OCI-LY7 (cell line): ENCODE measurements around the gene FAR1. TPM values are rescaled to one million over a fixed set of nuclear protein-coding genes. Genes with fewer than 3 reads are reported as not detected.

Source experiments
- BruUV-seq: library from RNA; stranded (reverse); fragments of 400-500 nt; replicated peaks from 2 replicates; lab custom pipeline; 2021; lab: Mats Ljungman, UMichigan
- CTCF ChIA-PET: fragments of 300-600 bp; sonication (Branson Sonifier 250); formaldehyde crosslinking; loops from one replicate; lab custom pipeline; 2022; ENCODE audit warnings: antibody characterized with exemption; ENCODE audit not compliant: unreplicated experiment; lab: Charles Lee
- POLR2A ChIA-PET: fragments of 300-600 bp; sonication (Branson Sonifier 250); formaldehyde crosslinking; loops from one replicate; lab custom pipeline; 2022; ENCODE audit warnings: antibody characterized with exemption; lab: Charles Lee
- DNase-seq: peaks from one replicate; pipeline ENCODE4 v3.0.0-alpha.2; 2015; ENCODE audit warnings: low spot score
- H2AFZ ChIP-seq: fragments of 200-600 bp; sonication (generic), shearing (Covaris generic); 2 replicates; pipeline ENCODE4 v1.6.1; 2014; ENCODE audit warnings: mild to moderate bottlenecking, antibody characterized with exemption, low read length, moderate library complexity
- H3K27ac ChIP-seq: fragments of 200-600 bp; sonication (generic); 2 replicates; pipeline ENCODE4 v1.5.1; 2014; ENCODE audit warnings: mixed run types, low read depth, mild to moderate bottlenecking, moderate library complexity, low read length, inconsistent platforms; ENCODE audit not compliant: poor library complexity, severe bottlenecking
- H3K36me3 ChIP-seq: fragments of 200-600 bp; sonication (generic); 2 replicates; pipeline ENCODE4 v1.6.1; 2014; ENCODE audit warnings: mild to moderate bottlenecking, antibody characterized with exemption, low read length, moderate library complexity, mixed read lengths; ENCODE audit not compliant: insufficient read depth
- H3K4me1 ChIP-seq: fragments of 200-600 bp; sonication (generic); 2 replicates; pipeline ENCODE4 v1.5.1; 2014; ENCODE audit warnings: mild to moderate bottlenecking, low read length; ENCODE audit not compliant: insufficient read depth, poor library complexity, severe bottlenecking
- H3K4me2 ChIP-seq: fragments of 200-600 bp; sonication (generic); 2 replicates; pipeline ENCODE4 v1.6.1; 2014; ENCODE audit warnings: mild to moderate bottlenecking, low read length
- H3K4me3 ChIP-seq: fragments of 200-600 bp; sonication (generic); 2 replicates; pipeline ENCODE4 v1.5.1; 2014; ENCODE audit warnings: mild to moderate bottlenecking, low read depth, low read length; ENCODE audit not compliant: poor library complexity, severe bottlenecking
- H3K79me2 ChIP-seq: fragments of 200-600 bp; sonication (generic); 2 replicates; pipeline ENCODE4 v1.6.1; 2016; ENCODE audit warnings: low read depth, mild to moderate bottlenecking, low read length, moderate library complexity, mixed read lengths; ENCODE audit not compliant: insufficient read depth
- H3K9me2 ChIP-seq: fragments of 200-600 bp; sonication (generic); 2 replicates; pipeline ENCODE4 v1.6.1; 2016; ENCODE audit warnings: mild to moderate bottlenecking, low read length, mixed read lengths; ENCODE audit not compliant: insufficient read depth
- H3K9me3 ChIP-seq: fragments of 200-600 bp; sonication (generic); 2 replicates; pipeline ENCODE4 v1.6.1; 2014; ENCODE audit warnings: mild to moderate bottlenecking, mixed run types, low read length, mixed read lengths
- H4K20me1 ChIP-seq: fragments of 200-600 bp; sonication (generic); 2 replicates; pipeline ENCODE4 v1.6.1; 2014; ENCODE audit warnings: mild to moderate bottlenecking, antibody characterized with exemption, low read length, moderate library complexity, mixed read lengths; ENCODE audit not compliant: insufficient read depth
- EZH2phosphoT487 ChIP-seq: fragments of 200-600 bp; sonication (generic); IDR thresholded peaks from 2 replicates; pipeline ENCODE4 v1.6.1; 2018; ENCODE audit warnings: low read depth, borderline replicate concordance, mild to moderate bottlenecking, mixed run types, antibody characterized with exemption, low read length, moderate library complexity, mixed read lengths
- intact Hi-C: fragments of 100-400 bp; cut with micrococcal nuclease; formaldehyde crosslinking; loops from one replicate; pipeline ENCODE4 v1.10.0; 2022; ENCODE audit not compliant: unreplicated experiment
- total RNA-seq, 2 experiments: library from RNA; depleted of rRNA in 1 of 2; stranded (reverse); fragments of >200 nt in 1 of 2; shearing (Covaris generic) in 1 of 2; gene quantifications; 2 replicates each; pipeline ENCODE4 v1.2.3, GENCODE V29; 2014 to 2022
- TF ChIP-seq, protein P1 (sequence below): fragments of 200-600 bp; sonication (generic); conservative IDR thresholded peaks from 2 replicates; pipeline ENCODE4 v1.5.1; 2014; ENCODE audit warnings: mild to moderate bottlenecking, antibody characterized with exemption, low read length, moderate library complexity, mixed read lengths

FAR1 gene
- total RNA-seq, 2 experiments from 2014 or later, result 52.1 to 87.7 TPM

- CTCF ChIA-PET, result no interaction called here
- Histone ChIP-seq H3K4me2 (no peak overlapping the region), H3K9me2 (no peaks in the 10 kb centered on the region), H3K27ac (no peak overlapping the region), H3K79me2 (no peaks in the 10 kb centered on the region), H3K36me3 (peaks cover 92% of the 10 kb centered on the region), H2AFZ (no peak overlapping the region), H4K20me1 (no peaks in the 10 kb centered on the region), H3K4me3 (no peak overlapping the region), H3K4me1 (no peaks in the 10 kb centered on the region), H3K9me3 (no peaks in the 10 kb centered on the region)
- no peak for DNase-seq
- POLR2A ChIA-PET, result no interaction called here
- intact Hi-C loops, result no loop called here
- TF ChIP-seq, protein P1, sequence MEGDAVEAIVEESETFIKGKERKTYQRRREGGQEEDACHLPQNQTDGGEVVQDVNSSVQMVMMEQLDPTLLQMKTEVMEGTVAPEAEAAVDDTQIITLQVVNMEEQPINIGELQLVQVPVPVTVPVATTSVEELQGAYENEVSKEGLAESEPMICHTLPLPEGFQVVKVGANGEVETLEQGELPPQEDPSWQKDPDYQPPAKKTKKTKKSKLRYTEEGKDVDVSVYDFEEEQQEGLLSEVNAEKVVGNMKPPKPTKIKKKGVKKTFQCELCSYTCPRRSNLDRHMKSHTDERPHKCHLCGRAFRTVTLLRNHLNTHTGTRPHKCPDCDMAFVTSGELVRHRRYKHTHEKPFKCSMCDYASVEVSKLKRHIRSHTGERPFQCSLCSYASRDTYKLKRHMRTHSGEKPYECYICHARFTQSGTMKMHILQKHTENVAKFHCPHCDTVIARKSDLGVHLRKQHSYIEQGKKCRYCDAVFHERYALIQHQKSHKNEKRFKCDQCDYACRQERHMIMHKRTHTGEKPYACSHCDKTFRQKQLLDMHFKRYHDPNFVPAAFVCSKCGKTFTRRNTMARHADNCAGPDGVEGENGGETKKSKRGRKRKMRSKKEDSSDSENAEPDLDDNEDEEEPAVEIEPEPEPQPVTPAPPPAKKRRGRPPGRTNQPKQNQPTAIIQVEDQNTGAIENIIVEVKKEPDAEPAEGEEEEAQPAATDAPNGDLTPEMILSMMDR, result no peak
- no peak for TF ChIP-seq EZH2phosphoT487
- BruUV-seq, result no TSS peak
These were observed 58.0 kb downstream of the FAR1 start for GRCh38 chr11:13726456-13726855.

DNA sequence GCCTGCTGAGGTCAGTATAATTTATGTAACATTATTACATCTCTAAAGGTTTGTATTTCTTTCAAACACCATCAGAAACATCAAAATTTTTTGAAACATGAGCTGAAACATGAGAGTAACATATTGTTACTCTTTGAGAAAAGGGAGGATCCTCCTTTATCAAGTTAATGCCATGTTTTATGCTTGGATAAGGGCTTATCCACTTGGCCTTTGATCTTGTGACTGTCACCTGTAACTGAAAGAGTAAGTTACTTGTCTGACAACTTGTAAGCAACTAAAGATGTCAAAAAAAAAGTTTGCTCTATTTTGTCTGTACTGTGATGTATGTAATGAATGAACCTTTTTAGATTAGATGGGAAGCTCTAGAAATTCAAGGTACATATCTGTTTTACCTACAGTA is 59.6 kb downstream of the FAR1 start:
- no peak for DNase-seq
- POLR2A ChIA-PET, result interaction anchor here (1.0 kb wide), 1 partner anchor 31 kb away, joined by 3 read pairs; no protein-coding TSS in a partner anchor
- no peaks in the 10 kb centered on the region for H3K4me1 ChIP-seq
- no peak overlapping the region for H2AFZ ChIP-seq
- no peak overlapping the region for H3K4me3 ChIP-seq
- CTCF ChIA-PET, result no interaction called here
- no peaks in the 10 kb centered on the region for H4K20me1 ChIP-seq
- TF ChIP-seq EZH2phosphoT487, result no peak
- TF ChIP-seq, protein P1, result no peak
- peaks cover 81% of the 10 kb centered on the region for H3K36me3 ChIP-seq
- H3K27ac ChIP-seq, result no peak overlapping the region
- no peaks in the 10 kb centered on the region for H3K79me2 ChIP-seq
- no TSS peak for BruUV-seq
- intact Hi-C loops, result no loop called here
- H3K4me2 ChIP-seq, result no peak overlapping the region
- no peaks in the 10 kb centered on the region for H3K9me2 ChIP-seq
- H3K9me3 ChIP-seq, result no peaks in the 10 kb centered on the region

- TF ChIP-seq EZH2phosphoT487, result no peak
- TF ChIP-seq, protein P1, result no peak
- Histone ChIP-seq H3K27ac (no peak overlapping the region), H3K79me2 (no peaks in the 10 kb centered on the region), H3K36me3 (peaks cover 20% of the 10 kb centered on the region), H3K9me2 (no peaks in the 10 kb centered on the region), H2AFZ (no peak overlapping the region), H3K4me1 (no peaks in the 10 kb centered on the region), H3K4me3 (no peak overlapping the region), H3K4me2 (no peak overlapping the region), H4K20me1 (no peaks in the 10 kb centered on the region; the same call in 1 of the 2 replicates), H3K9me3 (no peaks in the 10 kb centered on the region)
- intact Hi-C loops, result no loop called here
- POLR2A ChIA-PET, result no interaction called here
- no TSS peak for BruUV-seq
- CTCF ChIA-PET, result no interaction called here
- DNase-seq, result no peak
These were observed 66.1 kb downstream of the FAR1 start for GRCh38 chr11:13734530-13734929.
